PC-3 (cell line): ENCODE data around the gene DTL. TPM values are rescaled to one million over a fixed set of nuclear protein-coding genes. Genes with fewer than 3 reads are reported as not detected.

ENCODE experiments used
- ATAC-seq: fragments of 200-7000 bp; cut with Tn5 transposase; 2 replicates; pipeline ENCODE4 v1.9.1; 2020; ENCODE audit warnings: mild to moderate bottlenecking, moderate library complexity
- BruUV-seq: library from RNA; stranded (reverse); fragments of 400-500 nt; replicated peaks from 2 replicates; lab custom pipeline; 2021; lab: Mats Ljungman, UMichigan
- CTCF ChIA-PET: fragments of 300-600 bp; sonication (Branson Sonifier 250); formaldehyde crosslinking; loops from one replicate; lab custom pipeline; 2022; ENCODE audit warnings: antibody characterized with exemption; lab: Charles Lee
- POLR2A ChIA-PET: fragments of 300-600 bp; sonication (Branson Sonifier 250); formaldehyde crosslinking; loops from one replicate; lab custom pipeline; 2022; ENCODE audit warnings: antibody characterized with exemption; ENCODE audit not compliant: unreplicated experiment; lab: Charles Lee
- DNase-seq: peaks from one replicate; pipeline ENCODE4 v3.0.0-alpha.2; 2015
- H2AFZ ChIP-seq: fragments of 300-600 bp; sonication (generic); 2 replicates; pipeline ENCODE4 v1.6.0; 2016; ENCODE audit warnings: antibody characterized with exemption, low read length
- H3F3A ChIP-seq: fragments of 300-600 bp; sonication (generic); one replicate; pipeline ENCODE4 v1.6.0; 2017; ENCODE audit warnings: antibody characterized with exemption, low read length, control low read depth, mild to moderate bottlenecking; ENCODE audit not compliant: unreplicated experiment
- H3K27ac ChIP-seq: fragments of 300-600 bp; sonication (generic); 2 replicates; pipeline ENCODE4 v1.5.1; 2016; ENCODE audit warnings: mild to moderate bottlenecking, low read length
- H3K27me3 ChIP-seq: fragments of 300-600 bp; sonication (generic); 2 replicates; pipeline ENCODE4 v1.6.1; 2016; ENCODE audit warnings: low read length, mixed read lengths
- H3K36me3 ChIP-seq: fragments of 300-600 bp; sonication (generic); 2 replicates; pipeline ENCODE4 v1.6.1; 2016; ENCODE audit warnings: low read depth, mixed run types, low read length, mixed read lengths
- H3K4me1 ChIP-seq: fragments of 300-600 bp; sonication (generic); 2 replicates; pipeline ENCODE4 v1.5.1; 2016; ENCODE audit warnings: low read length; ENCODE audit not compliant: insufficient read depth
- H3K4me2 ChIP-seq: fragments of 300-600 bp; sonication (generic); 2 replicates; pipeline ENCODE4 v1.6.0; 2016; ENCODE audit warnings: low read length
- H3K4me3 ChIP-seq: fragments of 300-600 bp; sonication (generic); 2 replicates; pipeline ENCODE4 v1.5.1; 2016; ENCODE audit warnings: mild to moderate bottlenecking, low read length, mixed read lengths
- H3K79me2 ChIP-seq: fragments of 300-600 bp; sonication (generic); 2 replicates; pipeline ENCODE4 v1.6.1; 2017; ENCODE audit warnings: low read length, mixed read lengths
- H3K9ac ChIP-seq: fragments of 300-600 bp; sonication (generic); 2 replicates; pipeline ENCODE4 v1.6.0; 2016; ENCODE audit warnings: mild to moderate bottlenecking, low read length
- H3K9me2 ChIP-seq: fragments of 300-600 bp; sonication (generic); replicated peaks from 2 replicates; pipeline ENCODE4 v1.6.1; 2016; ENCODE audit warnings: mixed run types, low read length, mixed read lengths
- H3K9me3 ChIP-seq: fragments of 300-600 bp; sonication (generic); 2 replicates; pipeline ENCODE4 v1.6.1; 2016; ENCODE audit warnings: low read length, mixed read lengths
- H4K20me1 ChIP-seq: fragments of 300-600 bp; sonication (generic); 2 replicates; pipeline ENCODE4 v1.6.1; 2016; ENCODE audit warnings: low read length, mixed read lengths
- EZH2 ChIP-seq: fragments of 300-600 bp; sonication (generic); IDR thresholded peaks from one replicate; pipeline ENCODE4 v1.6.1; 2017; ENCODE audit warnings: antibody characterized with exemption, mild to moderate bottlenecking, low read length; ENCODE audit not compliant: unreplicated experiment
- EZH2phosphoT487 ChIP-seq: fragments of 300-600 bp; sonication (generic); IDR thresholded peaks from 2 replicates; pipeline ENCODE4 v1.6.1; 2018; ENCODE audit warnings: mild to moderate bottlenecking, antibody characterized with exemption, low read length, borderline replicate concordance
- intact Hi-C: fragments of 100-400 bp; cut with micrococcal nuclease; formaldehyde crosslinking; loops from 2 replicates; pipeline ENCODE4 v1.9.0; 2023
- total RNA-seq: library from RNA; depleted of rRNA; stranded (reverse); fragments of >200 nt; gene quantifications from 2 replicates; pipeline ENCODE4 v1.2.3, GENCODE V29; 2014
- TF ChIP-seq, protein P1 (sequence below): fragments of 300-600 bp; sonication (generic); conservative IDR thresholded peaks from 2 replicates; pipeline ENCODE4 v1.5.1; 2017; ENCODE audit warnings: antibody characterized with exemption, low read depth, mild to moderate bottlenecking, low read length

Gene DTL
- total RNA-seq, 1 experiment from 2014 or later = 65.0 TPM

DNA sequence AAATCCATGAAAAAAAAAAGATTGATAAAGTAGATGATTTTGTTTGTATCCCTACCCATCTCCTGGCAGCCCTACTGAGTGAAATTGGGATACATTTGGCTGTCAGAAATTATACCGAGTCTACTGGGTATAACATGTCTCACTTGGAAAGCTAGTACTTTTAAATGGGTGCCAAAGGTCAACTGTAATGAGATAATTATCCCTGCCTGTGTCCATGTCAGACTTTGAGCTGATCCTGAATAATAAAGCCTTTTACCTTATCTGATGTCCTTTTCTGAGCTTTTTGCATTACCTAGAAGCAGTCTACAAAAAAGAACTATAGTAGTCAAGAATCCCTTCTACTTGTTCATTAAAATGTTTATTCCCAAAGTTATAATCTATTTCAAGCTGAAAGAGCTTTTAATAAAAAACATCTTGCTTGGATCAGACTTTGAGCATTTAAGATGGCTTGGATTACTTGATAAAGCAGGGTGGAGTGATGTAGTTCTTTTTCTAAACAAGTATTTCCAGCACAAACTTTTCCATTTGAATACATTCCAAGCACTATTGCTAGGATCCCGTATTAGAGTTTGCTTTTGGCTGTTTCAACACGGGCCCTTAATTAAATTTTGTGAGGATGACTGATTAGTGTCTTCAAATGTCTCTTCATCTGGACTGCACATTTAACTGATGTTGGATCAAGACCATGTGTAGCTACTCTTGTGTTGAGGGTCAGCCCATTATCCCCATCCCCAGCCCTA lies 69.2 kb downstream of the DTL start:
- Histone ChIP-seq H2AFZ (no peak overlapping the region), H3K4me1 (no peaks in the 10 kb centered on the region), H4K20me1 (no peaks in the 10 kb centered on the region), H3K9ac (no peak overlapping the region), H3K4me2 (no peak overlapping the region), H3K9me3 (no peaks in the 10 kb centered on the region), H3K27ac (no peak overlapping the region), H3K9me2 (no peaks in the 10 kb centered on the region), H3F3A (no peaks in the 10 kb centered on the region), H3K27me3 (no peaks in the 10 kb centered on the region), H3K79me2 (no peaks in the 10 kb centered on the region), H3K4me3 (no peak overlapping the region), H3K36me3 (peaks cover 55% of the 10 kb centered on the region; the same call in 1 of the 2 replicates)
- no TSS peak for BruUV-seq
- ChIA-PET POLR2A (no interaction called here), CTCF (no interaction called here)
- DNase-seq = no peak
- TF ChIP-seq EZH2phosphoT487 (no peak), EZH2 (no peak)
- intact Hi-C loops = no loop called here
- ATAC-seq = no peak

DNA sequence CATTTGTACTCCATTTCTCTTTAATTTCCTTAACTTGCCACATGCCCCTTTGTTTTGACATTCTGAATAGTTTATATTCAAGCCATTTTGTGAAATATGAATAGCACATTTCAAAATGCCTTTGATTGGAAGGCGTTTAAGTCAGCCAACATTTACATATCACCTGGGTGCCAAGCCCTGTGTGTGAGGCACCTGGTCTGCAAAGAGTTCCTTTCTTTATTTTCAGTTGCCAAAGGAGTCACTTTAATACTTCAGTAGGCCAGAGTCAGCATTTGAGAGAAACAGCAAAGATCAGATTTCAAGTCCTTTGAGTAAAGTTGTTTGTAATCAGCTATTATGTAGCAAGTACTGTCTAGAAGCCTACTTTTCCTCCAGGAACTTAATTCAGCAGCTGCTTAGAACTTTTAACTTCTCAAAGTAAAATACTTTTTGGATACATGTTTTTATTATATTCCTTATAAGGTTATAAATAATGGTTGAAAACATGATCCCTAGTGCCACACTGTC lies 70.8 kb downstream of the DTL start:
- no peaks in the 10 kb centered on the region for H3K4me1 ChIP-seq
- TF ChIP-seq EZH2phosphoT487 (no peak), EZH2 (no peak)
- TF ChIP-seq, protein P1, sequence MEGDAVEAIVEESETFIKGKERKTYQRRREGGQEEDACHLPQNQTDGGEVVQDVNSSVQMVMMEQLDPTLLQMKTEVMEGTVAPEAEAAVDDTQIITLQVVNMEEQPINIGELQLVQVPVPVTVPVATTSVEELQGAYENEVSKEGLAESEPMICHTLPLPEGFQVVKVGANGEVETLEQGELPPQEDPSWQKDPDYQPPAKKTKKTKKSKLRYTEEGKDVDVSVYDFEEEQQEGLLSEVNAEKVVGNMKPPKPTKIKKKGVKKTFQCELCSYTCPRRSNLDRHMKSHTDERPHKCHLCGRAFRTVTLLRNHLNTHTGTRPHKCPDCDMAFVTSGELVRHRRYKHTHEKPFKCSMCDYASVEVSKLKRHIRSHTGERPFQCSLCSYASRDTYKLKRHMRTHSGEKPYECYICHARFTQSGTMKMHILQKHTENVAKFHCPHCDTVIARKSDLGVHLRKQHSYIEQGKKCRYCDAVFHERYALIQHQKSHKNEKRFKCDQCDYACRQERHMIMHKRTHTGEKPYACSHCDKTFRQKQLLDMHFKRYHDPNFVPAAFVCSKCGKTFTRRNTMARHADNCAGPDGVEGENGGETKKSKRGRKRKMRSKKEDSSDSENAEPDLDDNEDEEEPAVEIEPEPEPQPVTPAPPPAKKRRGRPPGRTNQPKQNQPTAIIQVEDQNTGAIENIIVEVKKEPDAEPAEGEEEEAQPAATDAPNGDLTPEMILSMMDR = no peak
- H3K27me3 ChIP-seq = no peaks in the 10 kb centered on the region
- no peak overlapping the region for H3K4me2 ChIP-seq
- H3K4me3 ChIP-seq = no peak overlapping the region
- H2AFZ ChIP-seq = no peak overlapping the region
- H4K20me1 ChIP-seq = no peaks in the 10 kb centered on the region
- no peaks in the 10 kb centered on the region for H3K79me2 ChIP-seq
- DNase-seq (no peak), ATAC-seq (no peak)
- intact Hi-C loops = no loop called here
- peaks cover 40% of the 10 kb centered on the region; the same call in 1 of the 2 replicates for H3K36me3 ChIP-seq
- no peaks in the 10 kb centered on the region for H3F3A ChIP-seq
- no peak overlapping the region for H3K9ac ChIP-seq
- CTCF ChIA-PET = no interaction called here
- no peak overlapping the region for H3K27ac ChIP-seq
- H3K9me2 ChIP-seq = no peaks in the 10 kb centered on the region
- H3K9me3 ChIP-seq = no peaks in the 10 kb centered on the region
- BruUV-seq = no TSS peak
- POLR2A ChIA-PET = no interaction called here

DNA sequence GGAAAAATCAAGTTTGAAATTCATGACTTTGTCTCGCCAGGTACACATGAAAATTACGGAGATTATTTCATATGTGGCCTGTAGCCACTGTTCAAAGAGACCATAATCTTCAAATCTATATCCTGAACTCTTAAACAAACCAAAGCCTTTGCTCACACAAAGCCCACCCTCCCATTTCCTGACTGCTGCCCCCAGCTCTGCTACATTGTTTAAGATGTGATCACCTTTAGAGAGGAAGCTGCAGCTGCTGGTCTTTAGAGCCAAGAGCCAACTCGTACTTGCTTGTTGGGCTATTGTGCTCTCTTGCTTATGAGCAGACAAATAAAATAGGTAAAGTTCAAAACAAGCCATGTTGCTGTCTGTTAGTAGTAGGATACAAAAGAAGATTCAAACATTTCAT lies 71.9 kb downstream of the DTL start:
- no peaks in the 10 kb centered on the region for H3K9me2 ChIP-seq
- BruUV-seq = no TSS peak
- no peak overlapping the region for H3K4me3 ChIP-seq
- DNase-seq = no peak
- no peak overlapping the region for H3K27ac ChIP-seq
- intact Hi-C loops = no loop called here
- ChIA-PET POLR2A (no interaction called here), CTCF (no interaction called here)
- no peak overlapping the region for H3K9ac ChIP-seq
- H3K4me2 ChIP-seq = no peak overlapping the region
- no peaks in the 10 kb centered on the region for H3K27me3 ChIP-seq
- H3K9me3 ChIP-seq = no peaks in the 10 kb centered on the region
- H3K36me3 ChIP-seq = peaks cover 30% of the 10 kb centered on the region; the same call in 1 of the 2 replicates
- ATAC-seq = no peak
- TF ChIP-seq EZH2phosphoT487 (no peak), EZH2 (no peak)
- TF ChIP-seq, protein P1 = no peak
- H2AFZ ChIP-seq = no peak overlapping the region
- H3K4me1 ChIP-seq = no peaks in the 10 kb centered on the region
- H3K79me2 ChIP-seq = no peaks in the 10 kb centered on the region
- no peaks in the 10 kb centered on the region for H3F3A ChIP-seq
- H4K20me1 ChIP-seq = no peaks in the 10 kb centered on the region
